Measurements from ENCODE around the gene CACNG7.

The CACNG7 gene

DNA sequence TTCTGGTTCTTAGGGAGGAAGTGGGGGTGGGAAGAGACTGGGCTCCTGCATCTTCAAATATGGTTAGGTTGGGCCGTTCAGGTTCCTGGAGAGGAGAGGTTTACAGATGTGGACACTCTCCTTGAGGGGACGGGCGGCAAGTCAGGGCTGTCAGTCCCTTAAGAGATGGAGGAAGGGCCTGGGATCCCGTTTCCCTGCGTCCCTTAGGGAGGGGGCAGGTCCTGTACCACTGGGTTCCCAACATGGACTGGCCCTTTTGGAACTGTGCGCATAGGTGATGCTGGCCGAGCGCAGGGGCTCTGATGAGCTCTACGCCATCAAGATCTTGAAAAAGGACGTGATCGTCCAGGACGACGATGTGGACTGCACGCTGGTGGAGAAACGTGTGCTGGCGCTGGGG lies 10.9 kb upstream of the CACNG7 start:
- Histone ChIP-seq H3K36me3 (ENCODE audit: insufficient read depth, insufficient read length, low read length) (no peaks in the 10 kb centered on the region), H3K27me3 (ENCODE audit: insufficient read depth, insufficient read length) (no peaks in the 10 kb centered on the region), H3K9me3 (ENCODE audit: insufficient read depth, low read length) (no peaks in the 10 kb centered on the region), H3K4me3 (ENCODE audit: insufficient read length, low read depth) (peak overlapping the region; percentile 9), H3K9ac (ENCODE audit: insufficient read length, low read depth) (no peak overlapping the region), H3K4me1 (ENCODE audit: insufficient read depth, insufficient read length) (peaks cover 11% of the 10 kb centered on the region)
- TF ChIP-seq YY1 (IDR thresholded peaks at IDR 0.05; ENCODE audit: insufficient read depth, insufficient read length) (no peak), SUZ12 (IDR thresholded peaks at IDR 0.05; ENCODE audit: extremely low read depth, insufficient read depth, insufficient read length) (no peak), ZNF274 (IDR thresholded peaks at IDR 0.05; ENCODE audit: low read depth, low read length) (no peak)
- DNase-seq (ENCODE audit: low read depth, low spot score): no peak

DNA sequence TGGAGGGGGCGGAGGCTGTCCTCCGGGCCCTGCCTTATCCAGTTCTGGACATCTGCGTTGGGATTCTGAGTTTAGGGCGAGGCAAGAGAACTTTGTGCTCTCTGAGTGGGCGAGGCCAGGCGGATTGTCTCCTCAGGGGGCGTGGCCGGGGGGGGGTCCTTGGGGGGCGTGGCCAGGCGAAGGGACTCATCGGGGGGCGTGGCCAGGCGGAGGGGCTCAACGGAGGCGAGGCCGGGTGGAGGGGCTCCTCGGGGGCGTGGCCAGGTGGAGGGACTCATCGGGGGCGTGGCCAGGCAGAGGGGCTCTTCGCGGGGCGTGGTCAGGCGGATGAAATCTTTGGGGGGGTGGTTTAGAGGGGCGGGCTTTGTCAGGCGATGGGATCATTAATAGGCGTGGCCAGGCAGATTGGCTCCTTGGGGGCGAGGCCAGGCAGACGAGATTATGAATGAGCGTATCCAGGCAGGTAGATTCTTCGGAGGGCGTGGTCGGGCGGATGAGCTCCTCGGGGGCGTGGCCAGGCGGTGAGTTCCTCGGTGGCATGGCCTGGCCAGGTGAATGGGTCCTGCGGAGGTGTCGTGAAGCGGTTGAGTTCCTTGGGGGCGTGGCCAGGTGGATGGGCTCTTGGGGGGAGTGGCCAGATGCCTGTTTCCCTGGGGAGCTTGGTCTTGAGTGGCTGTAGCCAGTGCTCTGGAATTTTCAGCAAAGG lies 10.3 kb upstream of the CACNG7 start:
- no peak for TF ChIP-seq SUZ12 (IDR thresholded peaks at IDR 0.05; ENCODE audit: extremely low read depth, insufficient read depth, insufficient read length)
- TF ChIP-seq ZNF274 (IDR thresholded peaks at IDR 0.05; ENCODE audit: low read depth, low read length): no peak
- TF ChIP-seq YY1 (IDR thresholded peaks at IDR 0.05; ENCODE audit: insufficient read depth, insufficient read length): no peak
- no peak overlapping the region for H3K9ac ChIP-seq (ENCODE audit: insufficient read length, low read depth)
- no peaks in the 10 kb centered on the region for H3K27me3 ChIP-seq (ENCODE audit: insufficient read depth, insufficient read length)
- peak; percentile 67 for DNase-seq (ENCODE audit: low read depth, low spot score)
- H3K4me1 ChIP-seq (ENCODE audit: insufficient read depth, insufficient read length): peaks cover 11% of the 10 kb centered on the region
- H3K36me3 ChIP-seq (ENCODE audit: insufficient read depth, insufficient read length, low read length): no peaks in the 10 kb centered on the region
- H3K4me3 ChIP-seq (ENCODE audit: insufficient read length, low read depth): peak overlapping the region; percentile 9
- H3K9me3 ChIP-seq (ENCODE audit: insufficient read depth, low read length): no peaks in the 10 kb centered on the region

DNA sequence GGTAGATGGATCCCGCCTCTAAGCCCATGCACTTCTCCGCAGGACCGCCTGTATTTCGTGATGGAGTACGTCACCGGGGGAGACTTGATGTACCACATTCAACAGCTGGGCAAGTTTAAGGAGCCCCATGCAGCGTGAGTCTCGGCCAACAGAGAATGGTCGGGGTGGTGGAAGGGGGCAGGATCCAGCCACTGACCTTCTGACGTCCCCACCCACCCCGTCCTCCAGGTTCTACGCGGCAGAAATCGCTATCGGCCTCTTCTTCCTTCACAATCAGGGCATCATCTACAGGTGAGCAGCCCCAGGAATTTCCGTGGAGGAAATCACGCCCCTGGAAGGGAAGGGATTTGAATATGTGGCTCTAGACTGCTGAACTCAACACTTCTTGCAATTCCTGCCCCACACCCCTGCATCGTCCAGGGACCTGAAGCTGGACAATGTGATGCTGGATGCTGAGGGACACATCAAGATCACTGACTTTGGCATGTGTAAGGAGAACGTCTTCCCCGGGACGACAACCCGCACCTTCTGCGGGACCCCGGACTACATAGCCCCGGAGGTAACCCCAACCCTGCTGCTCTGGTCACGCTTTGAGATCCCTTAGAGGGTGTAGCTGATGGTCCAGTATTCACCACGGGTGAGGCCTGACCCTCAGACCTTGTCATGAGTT lies 8.8 kb upstream of the CACNG7 start:
- DNase-seq (ENCODE audit: low read depth, low spot score): no peak
- Histone ChIP-seq H3K4me3 (ENCODE audit: insufficient read length, low read depth) (no peak overlapping the region), H3K9me3 (ENCODE audit: insufficient read depth, low read length) (no peaks in the 10 kb centered on the region), H3K36me3 (ENCODE audit: insufficient read depth, insufficient read length, low read length) (no peaks in the 10 kb centered on the region), H3K4me1 (ENCODE audit: insufficient read depth, insufficient read length) (peaks cover 11% of the 10 kb centered on the region), H3K27me3 (ENCODE audit: insufficient read depth, insufficient read length) (peaks cover 10% of the 10 kb centered on the region), H3K9ac (ENCODE audit: insufficient read length, low read depth) (no peak overlapping the region)
- TF ChIP-seq SUZ12 (IDR thresholded peaks at IDR 0.05; ENCODE audit: extremely low read depth, insufficient read depth, insufficient read length): no peak
- no peak for TF ChIP-seq YY1 (IDR thresholded peaks at IDR 0.05; ENCODE audit: insufficient read depth, insufficient read length)
- TF ChIP-seq ZNF274 (IDR thresholded peaks at IDR 0.05; ENCODE audit: low read depth, low read length): no peak

DNA sequence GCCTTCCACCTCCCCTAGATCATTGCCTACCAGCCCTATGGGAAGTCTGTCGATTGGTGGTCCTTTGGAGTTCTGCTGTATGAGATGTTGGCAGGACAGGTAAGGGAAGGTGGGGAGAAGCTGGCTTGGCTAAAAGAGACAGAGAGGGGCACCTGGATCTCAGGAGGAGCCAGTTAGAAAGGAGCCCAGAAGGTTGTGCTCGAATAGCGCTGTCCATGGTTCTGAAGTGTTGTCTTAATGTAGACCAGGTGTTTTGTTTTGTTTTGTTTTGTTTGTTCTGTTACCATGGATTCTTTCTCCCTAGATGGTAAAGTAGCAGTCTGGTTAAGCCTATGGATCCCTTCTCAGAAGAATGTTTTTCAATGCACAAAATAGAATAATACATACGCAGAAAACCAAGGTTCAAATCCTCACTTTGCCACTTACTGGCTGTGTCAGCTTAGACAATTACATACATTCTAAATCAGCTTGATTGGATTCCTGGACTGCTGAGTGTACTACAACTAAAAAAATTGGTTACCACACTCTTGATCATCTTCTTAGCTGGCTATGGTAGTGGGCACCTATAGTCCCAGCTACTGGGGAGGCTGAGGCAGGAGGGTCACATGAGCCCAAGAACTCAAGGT lies 5.9 kb upstream of the CACNG7 start:
- DNase-seq (ENCODE audit: low read depth, low spot score): no peak
- Histone ChIP-seq H3K4me3 (ENCODE audit: insufficient read length, low read depth) (no peak overlapping the region), H3K9me3 (ENCODE audit: insufficient read depth, low read length) (no peaks in the 10 kb centered on the region), H3K36me3 (ENCODE audit: insufficient read depth, insufficient read length, low read length) (no peaks in the 10 kb centered on the region), H3K9ac (ENCODE audit: insufficient read length, low read depth) (no peak overlapping the region), H3K27me3 (ENCODE audit: insufficient read depth, insufficient read length) (peaks cover 32% of the 10 kb centered on the region), H3K4me1 (ENCODE audit: insufficient read depth, insufficient read length) (peaks cover under 1% of the 10 kb centered on the region)
- TF ChIP-seq ZNF274 (IDR thresholded peaks at IDR 0.05; ENCODE audit: low read depth, low read length) (no peak), YY1 (IDR thresholded peaks at IDR 0.05; ENCODE audit: insufficient read depth, insufficient read length) (no peak), SUZ12 (IDR thresholded peaks at IDR 0.05; ENCODE audit: extremely low read depth, insufficient read depth, insufficient read length) (no peak)

DNA sequence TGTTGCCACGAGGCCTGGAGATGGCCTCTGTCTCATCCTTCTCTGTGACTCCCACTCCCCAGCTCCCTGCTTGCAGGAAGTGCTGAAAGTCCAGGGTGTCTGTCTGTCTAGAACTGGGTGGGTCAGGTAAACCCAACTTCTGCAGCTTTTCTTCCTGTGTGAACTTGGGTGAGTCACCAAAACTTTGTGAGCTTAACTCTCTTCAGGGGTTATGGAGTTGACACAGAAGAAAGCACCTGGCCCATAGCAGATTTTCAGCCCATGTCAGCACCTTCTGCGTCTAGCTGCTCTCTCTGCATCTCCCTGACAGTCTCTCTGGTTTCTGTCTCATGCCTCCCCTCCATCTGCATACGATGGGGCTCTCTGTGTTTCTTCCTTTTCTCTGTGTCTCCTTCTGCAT lies 4.2 kb upstream of the CACNG7 start:
- no peaks in the 10 kb centered on the region for H3K4me1 ChIP-seq (ENCODE audit: insufficient read depth, insufficient read length)
- H3K9ac ChIP-seq (ENCODE audit: insufficient read length, low read depth): no peak overlapping the region
- peaks cover 37% of the 10 kb centered on the region for H3K27me3 ChIP-seq (ENCODE audit: insufficient read depth, insufficient read length)
- no peak overlapping the region for H3K4me3 ChIP-seq (ENCODE audit: insufficient read length, low read depth)
- H3K9me3 ChIP-seq (ENCODE audit: insufficient read depth, low read length): no peaks in the 10 kb centered on the region
- H3K36me3 ChIP-seq (ENCODE audit: insufficient read depth, insufficient read length, low read length): no peaks in the 10 kb centered on the region
- TF ChIP-seq ZNF274 (IDR thresholded peaks at IDR 0.05; ENCODE audit: low read depth, low read length) (no peak), YY1 (IDR thresholded peaks at IDR 0.05; ENCODE audit: insufficient read depth, insufficient read length) (no peak), SUZ12 (IDR thresholded peaks at IDR 0.05; ENCODE audit: extremely low read depth, insufficient read depth, insufficient read length) (no peak)
- no peak for DNase-seq (ENCODE audit: low read depth, low spot score)

DNA sequence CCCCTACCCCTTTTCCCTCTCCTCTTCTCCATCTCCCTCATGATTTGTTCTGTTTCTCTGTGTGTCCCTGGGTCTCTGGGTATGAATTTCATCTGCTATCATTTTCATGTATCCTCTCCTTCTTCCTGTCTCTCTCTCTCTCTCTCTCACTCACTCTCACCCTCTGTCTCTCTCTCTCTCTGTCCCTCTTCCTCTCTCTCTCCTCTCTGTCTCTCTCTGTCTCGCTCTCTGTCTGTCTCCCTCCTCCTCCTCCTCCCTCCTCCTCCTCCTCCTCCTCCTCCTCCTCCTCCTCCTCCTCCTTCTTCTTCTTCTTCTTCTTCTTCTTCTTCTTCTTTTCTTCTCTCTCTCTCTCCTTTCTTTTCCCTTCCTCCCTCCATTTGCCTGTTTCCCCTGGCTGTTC lies 3.3 kb upstream of the CACNG7 start:
- peaks cover 39% of the 10 kb centered on the region for H3K27me3 ChIP-seq (ENCODE audit: insufficient read depth, insufficient read length)
- H3K4me3 ChIP-seq (ENCODE audit: insufficient read length, low read depth): no peak overlapping the region
- TF ChIP-seq SUZ12 (IDR thresholded peaks at IDR 0.05; ENCODE audit: extremely low read depth, insufficient read depth, insufficient read length) (no peak), ZNF274 (IDR thresholded peaks at IDR 0.05; ENCODE audit: low read depth, low read length) (no peak), YY1 (IDR thresholded peaks at IDR 0.05; ENCODE audit: insufficient read depth, insufficient read length) (no peak)
- H3K4me1 ChIP-seq (ENCODE audit: insufficient read depth, insufficient read length): no peaks in the 10 kb centered on the region
- DNase-seq (ENCODE audit: low read depth, low spot score): no peak
- H3K9me3 ChIP-seq (ENCODE audit: insufficient read depth, low read length): no peaks in the 10 kb centered on the region
- H3K9ac ChIP-seq (ENCODE audit: insufficient read length, low read depth): no peak overlapping the region
- H3K36me3 ChIP-seq (ENCODE audit: insufficient read depth, insufficient read length, low read length): no peaks in the 10 kb centered on the region

Measured in NT2/D1 (cell line).